Urinary bladder (tissue), 4 donors: ENCODE data around the gene DLL4. TPM values are rescaled to one million over a fixed set of nuclear protein-coding genes. Genes with fewer than 3 reads are reported as not detected.

Source experiments
- DNase-seq: peaks from one replicate; pipeline ENCODE4 v3.0.0-alpha.2; 2015; ENCODE audit errors: extremely low spot score
- H3K27ac ChIP-seq: one replicate; pipeline ENCODE4 v1.5.1; 2013; ENCODE audit warnings: low read depth, mild to moderate bottlenecking, moderate library complexity
- H3K36me3 ChIP-seq: one replicate; pipeline ENCODE4 v1.6.1; 2013; ENCODE audit warnings: mild to moderate bottlenecking, moderate library complexity; ENCODE audit not compliant: insufficient read depth
- H3K4me1 ChIP-seq: one replicate; pipeline ENCODE4 v1.6.1; 2013; ENCODE audit warnings: mild to moderate bottlenecking, moderate library complexity; ENCODE audit not compliant: insufficient read depth
- H3K4me3 ChIP-seq: one replicate; pipeline ENCODE4 v1.5.1; 2013; ENCODE audit warnings: low read depth, low read length
- WGBS: extraction: QIAGEN DNeasy Blood & Tissue Kit; methylation state at CpG from one replicate; pipeline ENCODE4 v1.1.7; 2013; 5-methylcytosine and 5-hydroxymethylcytosine counted together
- polyA plus RNA-seq: library from polyadenylated mRNA; stranded (reverse); fragments of 200-250 nt; gene quantifications from one replicate; pipeline ENCODE4 v1.2.3, GENCODE V29; 2013
- total RNA-seq: library from RNA; depleted of rRNA; stranded (reverse); fragments of >200 nt; gene quantifications from one replicate; pipeline ENCODE4 v1.2.3, GENCODE V29; 2014
- donor health status: healthy with polysubstance abuse.
- donor health status: healthy.

The DLL4 gene
- total and polyA plus RNA-seq, 2 donors: 11.2 to 11.8 TPM

GRCh38 chr15:40914013-40914412, 15.1 kb upstream of the DLL4 start:
- Histone ChIP-seq H3K4me1 (no peaks in the 10 kb centered on the region), H3K27ac (no peak overlapping the region), H3K36me3 (no peaks in the 10 kb centered on the region), H3K4me3 (no peak overlapping the region)
- WGBS: 97% methylated on average over 12 of the region's 12 CpGs
- DNase-seq: no peak

- Histone ChIP-seq H3K4me1 (no peaks in the 10 kb centered on the region), H3K27ac (no peak overlapping the region), H3K4me3 (no peak overlapping the region), H3K36me3 (no peaks in the 10 kb centered on the region)
- 88% methylated on average over 8 of the region's 8 CpGs for WGBS
- no peak for DNase-seq
Observed at GRCh38 chr15:40914486-40914885, 14.7 kb upstream of the DLL4 start.

- no peak overlapping the region for H3K4me3 ChIP-seq
- 83% methylated on average over 12 of the region's 12 CpGs for WGBS
- no peak overlapping the region for H3K27ac ChIP-seq
- H3K4me1 ChIP-seq: no peaks in the 10 kb centered on the region
- H3K36me3 ChIP-seq: no peaks in the 10 kb centered on the region
- no peak for DNase-seq
Observed at GRCh38 chr15:40915116-40915661, 14.0 kb upstream of the DLL4 start.

GRCh38 chr15:40915679-40916078, 13.5 kb upstream of the DLL4 start:
- no peak for DNase-seq
- Histone ChIP-seq H3K4me1 (no peaks in the 10 kb centered on the region), H3K27ac (no peak overlapping the region), H3K4me3 (no peak overlapping the region), H3K36me3 (no peaks in the 10 kb centered on the region)
- 68% methylated on average over 6 of the region's 6 CpGs for WGBS

- H3K27ac ChIP-seq: no peak overlapping the region
- no peak overlapping the region for H3K4me3 ChIP-seq
- H3K4me1 ChIP-seq: no peaks in the 10 kb centered on the region
- 73% methylated on average over 11 of the region's 11 CpGs for WGBS
- no peak for DNase-seq
- H3K36me3 ChIP-seq: no peaks in the 10 kb centered on the region
Observed at GRCh38 chr15:40917585-40917984, 11.6 kb upstream of the DLL4 start.

GRCh38 chr15:40918146-40918798, 10.9 kb upstream of the DLL4 start:
- Histone ChIP-seq H3K36me3 (no peaks in the 10 kb centered on the region), H3K27ac (no peak overlapping the region), H3K4me1 (no peaks in the 10 kb centered on the region), H3K4me3 (no peak overlapping the region)
- 83% methylated on average over 15 of the region's 15 CpGs for WGBS
- no peak for DNase-seq

- Histone ChIP-seq H3K4me3 (no peak overlapping the region), H3K27ac (no peak overlapping the region), H3K36me3 (no peaks in the 10 kb centered on the region), H3K4me1 (no peaks in the 10 kb centered on the region)
- WGBS: 71% methylated on average over 19 of the region's 19 CpGs
- no peak for DNase-seq
Observed at GRCh38 chr15:40918799-40919392, 10.2 kb upstream of the DLL4 start.

- H3K36me3 ChIP-seq: no peaks in the 10 kb centered on the region
- no peak for DNase-seq
- H3K4me3 ChIP-seq: no peak overlapping the region
- 80% methylated on average over 5 of the region's 5 CpGs for WGBS
- no peaks in the 10 kb centered on the region for H3K4me1 ChIP-seq
- H3K27ac ChIP-seq: no peak overlapping the region
Observed at GRCh38 chr15:40921949-40922607, 7.1 kb upstream of the DLL4 start.

GRCh38 chr15:40922608-40923005, 6.5 kb upstream of the DLL4 start:
- 74% methylated on average over 10 of the region's 10 CpGs for WGBS
- no peak for DNase-seq

GRCh38 chr15:40923551-40923950, 5.6 kb upstream of the DLL4 start:
- DNase-seq: no peak
- no peak overlapping the region for H3K27ac ChIP-seq
- 93% methylated on average over 9 of the region's 9 CpGs for WGBS
- no peaks in the 10 kb centered on the region for H3K4me1 ChIP-seq
- H3K4me3 ChIP-seq: no peak overlapping the region
- H3K36me3 ChIP-seq: no peaks in the 10 kb centered on the region

More at GRCh38 chr15:40922608-40923005, 6.5 kb upstream of the DLL4 start:
- H3K36me3 ChIP-seq: no peaks in the 10 kb centered on the region
- H3K4me3 ChIP-seq: no peak overlapping the region
- no peaks in the 10 kb centered on the region for H3K4me1 ChIP-seq
- no peak overlapping the region for H3K27ac ChIP-seq

GRCh38 chr15:40925495-40925862, 3.7 kb upstream of the DLL4 start:
- H3K4me3 ChIP-seq: no peak overlapping the region
- peaks cover 2% of the 10 kb centered on the region for H3K4me1 ChIP-seq
- H3K36me3 ChIP-seq: no peaks in the 10 kb centered on the region
- no peak for DNase-seq
- H3K27ac ChIP-seq: no peak overlapping the region
- WGBS: 41% methylated on average over 30 of the region's 30 CpGs

- WGBS: 17% methylated on average over 61 of the region's 61 CpGs
- Histone ChIP-seq H3K4me3 (peak overlapping the region; percentile 1), H3K4me1 (peaks cover 2% of the 10 kb centered on the region), H3K36me3 (no peaks in the 10 kb centered on the region), H3K27ac (no peak overlapping the region)
- no peak for DNase-seq
Observed at GRCh38 chr15:40925863-40926658, 3.1 kb upstream of the DLL4 start.

GRCh38 chr15:40926659-40927494, 2.3 kb upstream of the DLL4 start:
- H3K4me3 ChIP-seq: peak overlapping the region; percentile 1
- 65% methylated on average over 33 of the region's 33 CpGs for WGBS
- peaks cover 2% of the 10 kb centered on the region for H3K4me1 ChIP-seq

More at GRCh38 chr15:40926659-40927494, 2.3 kb upstream of the DLL4 start:
- Histone ChIP-seq H3K27ac (no peak overlapping the region), H3K36me3 (no peaks in the 10 kb centered on the region)
- DNase-seq: no peak
